AG04449 (cell line): Measurements from ENCODE around the gene ZDHHC16.
"Not testable (repeated sequence)": the region's sequence is repeated elsewhere in the genome, so short reads cannot be mapped to it uniquely, and the experiment has no call there.

Experiments used
- CTCF ChIA-PET: fragments of 350-600 bp; formaldehyde crosslinking; extraction: SDS; loops from one replicate; lab custom pipeline; 2021; ENCODE audit warnings: antibody characterized with exemption; lab: Yijun Ruan, JAX
- POLR2A ChIA-PET: fragments of 400-600, 350-600 bp; formaldehyde crosslinking; extraction: SDS; loops from one replicate; lab custom pipeline; 2020; ENCODE audit warnings: antibody characterized with exemption, inconsistent platforms; lab: Yijun Ruan, JAX
- DNase-seq: peaks from one replicate; pipeline ENCODE4 v3.0.0-alpha.2; 2010; ENCODE audit warnings: low read depth, low spot score
- H3K4me3 ChIP-seq: 2 replicates; pipeline ENCODE4 v1.5.1; 2011; ENCODE audit warnings: low read depth, mild to moderate bottlenecking, control low read depth, low read length
- TF ChIP-seq, protein P1 (sequence below): IDR thresholded peaks from one replicate; pipeline ENCODE4 v1.5.1; 2011; ENCODE audit warnings: mild to moderate bottlenecking, moderate library complexity, low read length, control low read depth, inconsistent platforms; ENCODE audit not compliant: insufficient read depth; ENCODE audit errors: missing control alignments

The ZDHHC16 gene

DNA sequence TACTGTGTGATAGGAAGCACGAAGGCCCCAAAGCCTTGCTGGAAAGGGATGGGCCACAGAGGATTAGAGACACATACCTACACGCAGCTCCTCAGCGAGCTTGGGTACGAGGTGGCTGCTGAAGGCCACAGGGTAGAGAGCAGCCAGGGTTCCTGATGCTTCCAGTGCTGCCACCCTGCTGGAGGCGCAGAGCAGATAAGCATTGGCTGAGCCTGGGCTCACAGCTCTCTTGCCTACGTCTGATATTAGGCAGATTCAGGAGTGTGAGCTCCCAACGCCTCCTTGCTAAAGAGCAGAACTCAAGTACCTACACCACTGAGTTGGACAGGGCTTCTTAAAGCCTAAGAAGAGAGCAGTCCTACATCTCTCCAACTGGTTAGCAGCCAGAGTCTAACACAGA lies 20.0 kb downstream of the ZDHHC16 start:
- TF ChIP-seq, protein P1, sequence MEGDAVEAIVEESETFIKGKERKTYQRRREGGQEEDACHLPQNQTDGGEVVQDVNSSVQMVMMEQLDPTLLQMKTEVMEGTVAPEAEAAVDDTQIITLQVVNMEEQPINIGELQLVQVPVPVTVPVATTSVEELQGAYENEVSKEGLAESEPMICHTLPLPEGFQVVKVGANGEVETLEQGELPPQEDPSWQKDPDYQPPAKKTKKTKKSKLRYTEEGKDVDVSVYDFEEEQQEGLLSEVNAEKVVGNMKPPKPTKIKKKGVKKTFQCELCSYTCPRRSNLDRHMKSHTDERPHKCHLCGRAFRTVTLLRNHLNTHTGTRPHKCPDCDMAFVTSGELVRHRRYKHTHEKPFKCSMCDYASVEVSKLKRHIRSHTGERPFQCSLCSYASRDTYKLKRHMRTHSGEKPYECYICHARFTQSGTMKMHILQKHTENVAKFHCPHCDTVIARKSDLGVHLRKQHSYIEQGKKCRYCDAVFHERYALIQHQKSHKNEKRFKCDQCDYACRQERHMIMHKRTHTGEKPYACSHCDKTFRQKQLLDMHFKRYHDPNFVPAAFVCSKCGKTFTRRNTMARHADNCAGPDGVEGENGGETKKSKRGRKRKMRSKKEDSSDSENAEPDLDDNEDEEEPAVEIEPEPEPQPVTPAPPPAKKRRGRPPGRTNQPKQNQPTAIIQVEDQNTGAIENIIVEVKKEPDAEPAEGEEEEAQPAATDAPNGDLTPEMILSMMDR, result no peak
- no peak overlapping the region for H3K4me3 ChIP-seq
- ChIA-PET CTCF (interaction anchor here (0.9 to 10.1 kb wide), 10 partner anchors 9 to 147 kb away, joined by 3 to 188 read pairs (median 7); no protein-coding TSS in a partner anchor), POLR2A (interaction anchor here (0.9 to 1.5 kb wide), 3 partner anchors 11 to 217 kb away, joined by 3 to 5 read pairs (median 3); no protein-coding TSS in a partner anchor)
- no peak for DNase-seq

- TF ChIP-seq, protein P1, result no peak
- no peak overlapping the region for H3K4me3 ChIP-seq
- ChIA-PET CTCF (interaction anchor here (0.9 to 10.1 kb wide), 9 partner anchors 9 to 149 kb away, joined by 3 to 188 read pairs (median 7); no protein-coding TSS in a partner anchor), POLR2A (interaction anchor here (0.9 to 1.5 kb wide), 3 partner anchors 11 to 216 kb away, joined by 3 to 5 read pairs (median 3); no protein-coding TSS in a partner anchor)
- no peak for DNase-seq
These were observed 20.8 kb downstream of the ZDHHC16 start for GRCh38 chr10:97466755-97467154.

GRCh38 chr10:97468162-97468561 lies 22.2 kb downstream of the ZDHHC16 start:
- H3K4me3 ChIP-seq, result no peak overlapping the region
- DNase-seq, result no peak
- TF ChIP-seq, protein P1, result no peak
- POLR2A ChIA-PET, result no interaction called here
- CTCF ChIA-PET, result interaction anchor here (0.7 to 10.1 kb wide), 6 partner anchors 7 to 148 kb away, joined by 3 to 188 read pairs (median 6); no protein-coding TSS in a partner anchor

DNA sequence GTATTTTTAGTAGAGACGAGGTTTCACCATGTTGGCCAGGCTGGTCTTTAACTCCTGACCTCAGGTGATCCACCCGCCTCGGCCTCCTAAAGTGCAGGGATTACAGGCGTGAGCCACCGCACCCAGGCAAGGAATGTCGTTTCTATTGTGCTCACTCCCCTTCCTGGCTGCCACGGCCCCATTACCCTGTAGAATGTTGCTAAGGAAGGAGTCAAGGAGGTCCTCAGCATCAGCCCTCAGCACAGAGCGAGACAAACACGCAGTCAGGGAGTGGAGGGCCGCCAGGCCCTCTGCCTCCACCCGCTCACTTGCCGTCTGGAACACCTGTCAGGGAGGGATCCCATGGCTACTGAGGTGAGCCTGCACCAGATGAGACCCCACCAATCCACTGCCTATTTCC lies 22.8 kb downstream of the ZDHHC16 start:
- H3K4me3 ChIP-seq, POLR2A ChIA-PET, DNase-seq: not testable (repeated sequence)
- CTCF ChIA-PET, result interaction anchor here (10.1 kb wide), 1 partner anchor 84 kb away, joined by 188 read pairs; no protein-coding TSS in a partner anchor

- DNase-seq, result no peak
These were observed 28.9 kb downstream of the ZDHHC16 start for GRCh38 chr10:97474918-97475317.

GRCh38 chr10:97475936-97476594 lies 30.1 kb downstream of the ZDHHC16 start:
- peak; percentile 58 for DNase-seq
- TF ChIP-seq, protein P1, result no peak
- ChIA-PET POLR2A (interaction anchor here (0.7 kb wide), 1 partner anchor 24 kb away, joined by 4 read pairs; no protein-coding TSS in a partner anchor), CTCF (interaction anchor here (0.7 to 6.3 kb wide), 5 partner anchors 10 to 78 kb away, joined by 3 to 52 read pairs (median 6); no protein-coding TSS in a partner anchor)
- no peak overlapping the region for H3K4me3 ChIP-seq

More at GRCh38 chr10:97474918-97475317, 28.9 kb downstream of the ZDHHC16 start:
- TF ChIP-seq, protein P1, result no peak
- ChIA-PET POLR2A (no interaction called here), CTCF (interaction anchor here (0.9 to 6.3 kb wide), 4 partner anchors 9 to 136 kb away, joined by 3 to 52 read pairs (median 14); no protein-coding TSS in a partner anchor)
- H3K4me3 ChIP-seq, result no peak overlapping the region

DNA sequence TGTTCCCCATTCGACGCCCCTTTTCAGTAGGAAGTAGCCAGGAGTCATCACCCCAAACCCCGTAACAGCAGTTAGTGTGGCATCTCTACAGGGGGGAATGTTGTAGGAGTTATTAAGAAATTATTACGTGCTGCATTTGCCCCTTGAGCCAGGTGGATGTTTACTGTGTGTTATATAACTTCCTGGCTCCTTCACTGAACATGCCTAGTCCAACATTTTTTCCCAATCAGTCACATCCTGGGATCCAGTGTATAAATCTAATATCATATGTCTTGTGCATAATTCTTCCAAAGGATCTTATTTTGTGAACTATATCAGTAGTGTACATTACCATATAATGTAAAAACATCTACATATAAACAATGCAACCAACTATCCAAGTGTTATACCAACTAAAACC lies 33.4 kb downstream of the ZDHHC16 start:
- H3K4me3 ChIP-seq, DNase-seq, POLR2A ChIA-PET: not testable (repeated sequence)
- CTCF ChIA-PET, result interaction anchor here (1.1 kb wide), 1 partner anchor 14 kb away, joined by 3 read pairs; no protein-coding TSS in a partner anchor
